Dermis microvascular lymphatic vessel endothelial cell (primary cell): ENCODE measurements around the gene MYO1E. TPM values are rescaled to one million over a fixed set of nuclear protein-coding genes. Genes with fewer than 3 reads are reported as not detected.

ENCODE experiments used
- DNase-seq, 2 donors: peaks; one replicate each; pipeline versions ENCODE4 v3.0.0 to v3.0.0-alpha.2; 2010; ENCODE audit warnings: low read depth in 2 of 2
- total RNA-seq: library from RNA; depleted of rRNA; stranded (reverse); fragments of >200 nt; gene quantifications from 2 replicates; pipeline ENCODE4 v1.2.1, GENCODE V29; 2014

Gene MYO1E
- total RNA-seq, 1 donor from 2014 or later, result 21.4 TPM

GRCh38 chr15:59203008-59203407 lies 169.7 kb downstream of the MYO1E start:
- DNase-seq, result no peak

- no peak for DNase-seq
These were observed 172.1 kb downstream of the MYO1E start for GRCh38 chr15:59200560-59200959.

- DNase-seq, result peak in 1 of 2 donors; percentile 69
These were observed 172.8 kb downstream of the MYO1E start for GRCh38 chr15:59199626-59200465.

- DNase-seq, result no peak
These were observed 175.2 kb downstream of the MYO1E start for GRCh38 chr15:59197454-59197853.

GRCh38 chr15:59196416-59196815 lies 176.3 kb downstream of the MYO1E start:
- DNase-seq, result no peak

- DNase-seq, result no peak
These were observed 177.9 kb downstream of the MYO1E start for GRCh38 chr15:59194639-59195325.

- peak; percentile 5 to 81 for DNase-seq
These were observed 180.8 kb downstream of the MYO1E start for GRCh38 chr15:59191855-59192237.

- no peak for DNase-seq
These were observed 182.4 kb downstream of the MYO1E start for GRCh38 chr15:59190291-59190690.

GRCh38 chr15:59189241-59189640 lies 183.4 kb downstream of the MYO1E start:
- DNase-seq, result no peak

- no peak for DNase-seq
These were observed 186.2 kb downstream of the MYO1E start for GRCh38 chr15:59186501-59186900.

- no peak for DNase-seq
These were observed 186.9 kb downstream of the MYO1E start for GRCh38 chr15:59185725-59186124.

- DNase-seq, result peak in 1 of 2 donors; percentile 32
These were observed 191.6 kb downstream of the MYO1E start for GRCh38 chr15:59180945-59181600.

GRCh38 chr15:59179717-59180116 lies 193.0 kb downstream of the MYO1E start:
- no peak for DNase-seq

- no peak for DNase-seq
These were observed 194.4 kb downstream of the MYO1E start for GRCh38 chr15:59178151-59178695.

- no peak for DNase-seq
These were observed 195.4 kb downstream of the MYO1E start for GRCh38 chr15:59177317-59177660.

- no peak for DNase-seq
These were observed 195.9 kb downstream of the MYO1E start for GRCh38 chr15:59176653-59177316.

- DNase-seq, result peak; percentile 64 to 87
These were observed 197.5 kb downstream of the MYO1E start for GRCh38 chr15:59174835-59175831.

- DNase-seq, result peak in 1 of 2 donors; percentile 85
These were observed 198.4 kb downstream of the MYO1E start for GRCh38 chr15:59174151-59174834.

GRCh38 chr15:59173194-59173593 lies 199.5 kb downstream of the MYO1E start:
- no peak for DNase-seq
